Measurements from ENCODE around the gene RGS14. TPM values are rescaled to one million over a fixed set of nuclear protein-coding genes. Genes with fewer than 3 reads are reported as not detected.
"Not testable (repeated sequence)": the region's sequence is repeated elsewhere in the genome, so short reads cannot be mapped to it uniquely, and the experiment has no call there.

RGS14 gene
- total RNA-seq, 1 experiment from 2014 or later, result 9.4 TPM

- Histone ChIP-seq H3K4me1 (ENCODE audit: control insufficient read depth in 1 of 2, insufficient read depth in 2 of 2, low read length in 2 of 2) (no peaks in the 10 kb centered on the region), H3K9me3 (ENCODE audit: control insufficient read depth in 1 of 2, insufficient read depth in 1 of 2, low read depth in 1 of 2, low read length in 2 of 2) (no peaks in the 10 kb centered on the region), H2AFZ (ENCODE audit: low read depth, low read length, poor library complexity, severe bottlenecking) (no peak overlapping the region), H3K4me3 (replicated peaks in 1 of 2; ENCODE audit: low read depth in 1 of 2, low read length in 2 of 2) (no peak overlapping the region), H3K27ac (ENCODE audit: low read depth, low read length) (no peak overlapping the region; the same call in 1 of the 2 replicates), H3K4me2 (ENCODE audit: low read length) (no peak overlapping the region), H3K27me3 (ENCODE audit: insufficient read depth, low read length) (no peaks in the 10 kb centered on the region), H3K9ac (ENCODE audit: low read length) (no peak overlapping the region), H3K36me3 (ENCODE audit: control insufficient read depth in 1 of 2, insufficient read depth in 2 of 2, low read length in 2 of 2) (peaks cover 22 to 30% of the 10 kb centered on the region in 2 experiments; a peak in 3 of 4 replicates), H3K79me2 (ENCODE audit: insufficient read depth, low read length) (peaks cover 41% of the 10 kb centered on the region), H4K20me1 (ENCODE audit: insufficient read depth) (no peaks in the 10 kb centered on the region), H3K9me2 (ENCODE audit: insufficient read depth) (no peaks in the 10 kb centered on the region)
- DNase-seq (ENCODE audit: low read depth, low spot score) (no peak), ATAC-seq (no peak)
- ChIA-PET CTCF (no interaction called here), POLR2A (interaction anchor here (1.2 kb wide), 1 partner anchor 13 kb away, joined by 3 read pairs; the partner anchor contains the start of gene LMAN2), RAD21 (ENCODE audit: low non-redundant PET in 1 of 2, low total read pairs in 2 of 2, uncharacterized antibody in 2 of 2, unreplicated experiment in 2 of 2) (no interaction called here)
- no TSS peak for BruUV-seq (replicated peaks)
- TF ChIP-seq ATF3 (IDR thresholded peaks at IDR 0.05), result no peak
- no peak for TF ChIP-seq EGR1 (IDR thresholded peaks at IDR 0.05; ENCODE audit: low read depth)
- no peak for TF ChIP-seq SRF (IDR thresholded peaks at IDR 0.05; ENCODE audit: low read depth)
- no peak for TF ChIP-seq MAX (IDR thresholded peaks at IDR 0.05)
- no peak for TF ChIP-seq ZFX (IDR thresholded peaks at IDR 0.05)
- TF ChIP-seq POLR2AphosphoS5 (IDR thresholded peaks at IDR 0.05; ENCODE audit: low read depth, low read length), result no peak
- no peak for TF ChIP-seq EZH2 (IDR thresholded peaks at IDR 0.05)
- TF ChIP-seq ELF1 (IDR thresholded peaks at IDR 0.05; ENCODE audit: borderline replicate concordance, low read depth), result no peak
- no peak for TF ChIP-seq CTCF (IDR thresholded peaks at IDR 0.05 in 2 of 3, conservative IDR thresholded peaks at IDR 0.05 in 1 of 3; ENCODE audit: borderline replicate concordance in 1 of 3, insufficient read depth in 1 of 3, low read depth in 2 of 3, low read length in 2 of 3)
- no peak for TF ChIP-seq SP1 (IDR thresholded peaks at IDR 0.05; ENCODE audit: low read depth)
- no peak for TF ChIP-seq POLR2A (IDR thresholded peaks at IDR 0.05; ENCODE audit: borderline replicate concordance, extremely low read depth, insufficient read depth, insufficient read length)
- TF ChIP-seq YY1 (IDR thresholded peaks at IDR 0.05; ENCODE audit: extremely low read depth, insufficient replicate concordance, low read depth, low read length), result no peak
- TF ChIP-seq RAD21 (IDR thresholded peaks at IDR 0.05; ENCODE audit: low read depth), result no peak
- TF ChIP-seq SIN3A (IDR thresholded peaks at IDR 0.05; ENCODE audit: low read depth), result no peak
- TF ChIP-seq ZNF274 (IDR thresholded peaks at IDR 0.05; ENCODE audit: low read depth, low read length), result no peak
- TF ChIP-seq CBX3 (IDR thresholded peaks at IDR 0.05; ENCODE audit: low read depth), result no peak
- no peak for TF ChIP-seq CEBPB (IDR thresholded peaks at IDR 0.05; ENCODE audit: low read depth)
- intact Hi-C loops (cut with micrococcal nuclease), result no loop called here
Observed at GRCh38 chr5:177339107-177339638, 18.6 kb upstream of the RGS14 start.

- H3K27me3 ChIP-seq (ENCODE audit: insufficient read depth, low read length); intact Hi-C loops (cut with micrococcal nuclease); H3K9me2 ChIP-seq (ENCODE audit: insufficient read depth); ATAC-seq; RAD21 ChIA-PET (ENCODE audit: low non-redundant PET in 1 of 2, low total read pairs in 2 of 2, uncharacterized antibody in 2 of 2, unreplicated experiment in 2 of 2); H3K9ac ChIP-seq (ENCODE audit: low read length); H3K4me2 ChIP-seq (ENCODE audit: low read length); BruUV-seq (replicated peaks); CTCF ChIA-PET; H3K27ac ChIP-seq (ENCODE audit: low read depth, low read length); H3K4me1 ChIP-seq (ENCODE audit: control insufficient read depth in 1 of 2, insufficient read depth in 2 of 2, low read length in 2 of 2); H2AFZ ChIP-seq (ENCODE audit: low read depth, low read length, poor library complexity, severe bottlenecking); DNase-seq (ENCODE audit: low read depth, low spot score); H3K9me3 ChIP-seq (ENCODE audit: control insufficient read depth in 1 of 2, insufficient read depth in 1 of 2, low read depth in 1 of 2, low read length in 2 of 2); H3K4me3 ChIP-seq (replicated peaks in 1 of 2; ENCODE audit: low read depth in 1 of 2, low read length in 2 of 2); H4K20me1 ChIP-seq (ENCODE audit: insufficient read depth): not testable (repeated sequence)
- Histone ChIP-seq H3K79me2 (ENCODE audit: insufficient read depth, low read length) (peaks cover 77% of the 10 kb centered on the region), H3K36me3 (ENCODE audit: control insufficient read depth in 1 of 2, insufficient read depth in 2 of 2, low read length in 2 of 2) (peaks cover 12 to 20% of the 10 kb centered on the region in 2 experiments; a peak in 3 of 4 replicates)
- POLR2A ChIA-PET, result interaction anchor here (1.4 kb wide), 1 partner anchor 9 kb away, joined by 3 read pairs; the partner anchor contains the start of gene LMAN2
Observed at GRCh38 chr5:177343000-177343399, 14.7 kb upstream of the RGS14 start.

Measured in HCT116 (cell line).